Natural killer cell (primary cell): Measurements from ENCODE around the gene F2RL1. TPM values are rescaled to one million over a fixed set of nuclear protein-coding genes. Genes with fewer than 3 reads are reported as not detected.

Source experiments
- ATAC-seq, 3 donors: fragments of 150-1000 bp in 2 of 3; fragments of 200-7000 bp in 1 of 3; cut with Tn5 transposase; 1 replicate in 1 of 3; 2 replicates in 2 of 3; pipeline ENCODE4 v1.10.0; 2021; ENCODE audit warnings: mild to moderate bottlenecking in 2 of 3, moderate library complexity in 2 of 3
- DNase-seq, 2 donors: peaks; one replicate each; pipeline versions ENCODE4 v3.0.0 to v3.0.0-alpha.2; 2013 to 2021; ENCODE audit warnings: mixed read lengths in 1 of 2
- H3K27ac ChIP-seq: one replicate; pipeline ENCODE4 v1.5.1; 2013; ENCODE audit warnings: mild to moderate bottlenecking, low read length
- H3K27me3 ChIP-seq: one replicate; pipeline ENCODE4 v1.6.1; 2013; ENCODE audit warnings: low read length; ENCODE audit not compliant: control insufficient read depth, insufficient read depth
- H3K36me3 ChIP-seq: one replicate; pipeline ENCODE4 v1.6.1; 2013; ENCODE audit warnings: low read length; ENCODE audit not compliant: control insufficient read depth, insufficient read depth
- H3K4me1 ChIP-seq: one replicate; pipeline ENCODE4 v1.6.1; 2013; ENCODE audit warnings: low read length; ENCODE audit not compliant: control insufficient read depth, insufficient read depth
- H3K4me3 ChIP-seq: one replicate; pipeline ENCODE4 v1.5.1; 2013; ENCODE audit warnings: low read length
- H3K9me3 ChIP-seq: one replicate; pipeline ENCODE4 v1.6.1; 2013; ENCODE audit warnings: low read length; ENCODE audit not compliant: control insufficient read depth, insufficient read depth
- H3K27ac Mint-ChIP-seq, 2 donors: one replicate each; pipeline ENCODE4 v1.8.0; 2022; ENCODE audit warnings: mild to moderate bottlenecking in 2 of 2, mixed read lengths in 2 of 2, moderate library complexity in 1 of 2
- H3K27me3 Mint-ChIP-seq, 2 donors: one replicate each; pipeline ENCODE4 v1.8.0; 2022; ENCODE audit warnings: low read depth in 2 of 2, mixed read lengths in 2 of 2
- H3K36me3 Mint-ChIP-seq: one replicate; pipeline ENCODE4 v1.8.0; 2022; ENCODE audit warnings: mixed read lengths
- H3K4me1 Mint-ChIP-seq, 2 donors: one replicate each; pipeline ENCODE4 v1.8.0; 2022; ENCODE audit warnings: mixed read lengths in 2 of 2
- H3K4me3 Mint-ChIP-seq: one replicate; pipeline ENCODE4 v1.8.0; 2022; ENCODE audit warnings: mild to moderate bottlenecking, moderate library complexity, mixed read lengths
- H3K9me3 Mint-ChIP-seq, 2 donors: one replicate each; pipeline ENCODE4 v1.8.0; 2022; ENCODE audit warnings: mixed read lengths in 2 of 2
- WGBS: methylation state at CpG from one replicate; pipeline ENCODE4 v1.1.7; 2013; ENCODE audit warnings: missing lambda C conversion rate; ENCODE audit not compliant: insufficient coverage; 5-methylcytosine and 5-hydroxymethylcytosine counted together
- intact Hi-C: fragments of 100-400 bp; cut with micrococcal nuclease; formaldehyde crosslinking; loops from one replicate; pipeline ENCODE4 v1.14.2; 2022
- total RNA-seq, 4 donors: library from RNA; stranded (reverse); fragments of 120-200 nt in 1 of 4; gene quantifications; one replicate each; pipeline versions ENCODE4 v1.2.3 to v1.2.4, GENCODE V29; 2013 to 2022
- TF ChIP-seq, protein P1 (sequence below): fragments of 200-600 bp; IDR thresholded peaks from one replicate; pipeline ENCODE4 v1.8.0; 2022; ENCODE audit warnings: antibody characterized with exemption

The F2RL1 gene
- total RNA-seq, 3 donors from 2014 or later (not counting 1 experiment from before 2014, with no cell fraction given) = 0.29 to 0.35 TPM; not detected in 1

DNA sequence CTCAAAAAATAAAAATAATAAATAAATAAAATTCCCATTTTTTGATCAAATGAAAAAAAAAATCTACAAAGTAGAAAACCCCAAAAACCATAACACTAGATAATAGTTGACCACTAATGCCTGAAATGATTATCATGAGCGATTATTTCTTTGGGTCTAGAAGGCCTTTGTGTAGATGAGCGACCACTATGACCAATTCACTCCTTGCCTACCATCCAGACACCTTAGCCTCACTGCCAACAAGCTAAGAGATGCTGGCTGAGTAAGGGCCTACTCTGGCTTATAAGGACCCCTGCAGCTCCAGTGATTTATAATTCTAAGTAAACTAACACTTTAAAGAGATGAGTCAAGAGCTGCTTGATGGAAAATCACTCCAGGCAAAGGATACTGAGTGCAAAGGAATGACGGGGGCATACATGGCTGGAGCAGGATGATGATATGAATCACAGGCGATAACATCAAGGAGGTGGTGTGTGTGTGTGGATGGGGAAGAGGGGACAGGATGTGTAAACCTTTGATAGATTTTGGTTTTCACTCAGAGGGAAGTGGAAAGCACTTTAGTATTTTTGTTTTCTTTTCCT, 4.8 kb upstream of the F2RL1 start:
- no peak overlapping the region for H3K4me3 ChIP-seq
- H3K9me3 ChIP-seq = no peaks in the 10 kb centered on the region
- intact Hi-C loops = no loop called here
- Mint-ChIP-seq H3K4me1 (peaks cover 5 to 6% of the 10 kb centered on the region in 2 donors), H3K9me3 (no peaks in the 10 kb centered on the region), H3K4me3 (no peak overlapping the region), H3K36me3 (no peaks in the 10 kb centered on the region), H3K27ac (no peak overlapping the region), H3K27me3 (peaks cover 21 to 24% of the 10 kb centered on the region in 2 donors)
- TF ChIP-seq, protein P1, sequence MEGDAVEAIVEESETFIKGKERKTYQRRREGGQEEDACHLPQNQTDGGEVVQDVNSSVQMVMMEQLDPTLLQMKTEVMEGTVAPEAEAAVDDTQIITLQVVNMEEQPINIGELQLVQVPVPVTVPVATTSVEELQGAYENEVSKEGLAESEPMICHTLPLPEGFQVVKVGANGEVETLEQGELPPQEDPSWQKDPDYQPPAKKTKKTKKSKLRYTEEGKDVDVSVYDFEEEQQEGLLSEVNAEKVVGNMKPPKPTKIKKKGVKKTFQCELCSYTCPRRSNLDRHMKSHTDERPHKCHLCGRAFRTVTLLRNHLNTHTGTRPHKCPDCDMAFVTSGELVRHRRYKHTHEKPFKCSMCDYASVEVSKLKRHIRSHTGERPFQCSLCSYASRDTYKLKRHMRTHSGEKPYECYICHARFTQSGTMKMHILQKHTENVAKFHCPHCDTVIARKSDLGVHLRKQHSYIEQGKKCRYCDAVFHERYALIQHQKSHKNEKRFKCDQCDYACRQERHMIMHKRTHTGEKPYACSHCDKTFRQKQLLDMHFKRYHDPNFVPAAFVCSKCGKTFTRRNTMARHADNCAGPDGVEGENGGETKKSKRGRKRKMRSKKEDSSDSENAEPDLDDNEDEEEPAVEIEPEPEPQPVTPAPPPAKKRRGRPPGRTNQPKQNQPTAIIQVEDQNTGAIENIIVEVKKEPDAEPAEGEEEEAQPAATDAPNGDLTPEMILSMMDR = no peak
- no peak for DNase-seq
- WGBS = 88% methylated on average over 4 of the region's 4 CpGs
- H3K4me1 ChIP-seq = peaks cover 7% of the 10 kb centered on the region
- H3K36me3 ChIP-seq = no peaks in the 10 kb centered on the region
- no peak for ATAC-seq
- no peak overlapping the region for H3K27ac ChIP-seq
- peaks cover 9% of the 10 kb centered on the region for H3K27me3 ChIP-seq

DNA sequence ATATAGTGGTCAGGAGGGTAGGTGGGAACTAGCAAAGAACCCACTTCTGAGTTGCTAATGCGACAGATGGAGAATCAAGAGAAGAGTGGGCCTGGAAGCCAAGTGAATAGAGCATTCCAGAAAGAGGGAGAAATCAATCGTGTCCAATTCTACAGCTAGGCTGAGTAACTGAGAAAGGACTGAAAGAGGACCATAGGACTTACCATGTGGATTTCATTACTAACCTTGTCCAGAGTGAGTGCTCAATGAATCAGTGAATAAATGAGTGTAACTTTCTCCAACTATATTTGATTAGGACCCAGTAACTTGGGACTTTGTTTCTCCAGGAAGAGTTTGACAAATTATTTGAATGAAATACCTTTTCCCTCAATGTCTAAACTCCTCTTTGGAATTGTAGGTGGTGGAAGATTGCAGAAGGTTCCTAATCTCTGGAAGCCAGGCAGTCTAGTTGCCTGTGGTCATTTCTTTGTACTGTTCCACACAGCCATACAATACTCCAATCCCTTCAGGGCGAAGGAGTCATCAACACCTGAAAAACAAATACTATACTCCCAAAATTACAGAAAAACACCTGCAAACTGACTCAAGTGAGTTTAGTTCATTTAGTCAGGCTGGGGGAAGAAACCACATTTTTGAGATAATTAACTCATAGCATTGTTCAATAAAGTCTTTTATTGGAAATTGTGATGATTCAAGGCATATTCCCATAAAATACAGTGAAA, 2.6 kb upstream of the F2RL1 start:
- ATAC-seq (no peak), DNase-seq (no peak)
- no peak overlapping the region for H3K4me3 Mint-ChIP-seq
- H3K36me3 ChIP-seq = no peaks in the 10 kb centered on the region
- H3K27ac ChIP-seq = no peak overlapping the region
- intact Hi-C loops = no loop called here
- peaks cover 5 to 6% of the 10 kb centered on the region in 2 donors for H3K4me1 Mint-ChIP-seq
- no peaks in the 10 kb centered on the region for H3K9me3 Mint-ChIP-seq
- no peak overlapping the region for H3K4me3 ChIP-seq
- no peaks in the 10 kb centered on the region for H3K36me3 Mint-ChIP-seq
- TF ChIP-seq, protein P1 = no peak
- peaks cover 13% of the 10 kb centered on the region for H3K27me3 ChIP-seq
- no peak overlapping the region for H3K27ac Mint-ChIP-seq
- 92% methylated on average over 3 of the region's 3 CpGs for WGBS
- H3K27me3 Mint-ChIP-seq = peaks cover 33 to 38% of the 10 kb centered on the region in 2 donors
- H3K4me1 ChIP-seq = peaks cover 17% of the 10 kb centered on the region
- H3K9me3 ChIP-seq = no peaks in the 10 kb centered on the region

DNA sequence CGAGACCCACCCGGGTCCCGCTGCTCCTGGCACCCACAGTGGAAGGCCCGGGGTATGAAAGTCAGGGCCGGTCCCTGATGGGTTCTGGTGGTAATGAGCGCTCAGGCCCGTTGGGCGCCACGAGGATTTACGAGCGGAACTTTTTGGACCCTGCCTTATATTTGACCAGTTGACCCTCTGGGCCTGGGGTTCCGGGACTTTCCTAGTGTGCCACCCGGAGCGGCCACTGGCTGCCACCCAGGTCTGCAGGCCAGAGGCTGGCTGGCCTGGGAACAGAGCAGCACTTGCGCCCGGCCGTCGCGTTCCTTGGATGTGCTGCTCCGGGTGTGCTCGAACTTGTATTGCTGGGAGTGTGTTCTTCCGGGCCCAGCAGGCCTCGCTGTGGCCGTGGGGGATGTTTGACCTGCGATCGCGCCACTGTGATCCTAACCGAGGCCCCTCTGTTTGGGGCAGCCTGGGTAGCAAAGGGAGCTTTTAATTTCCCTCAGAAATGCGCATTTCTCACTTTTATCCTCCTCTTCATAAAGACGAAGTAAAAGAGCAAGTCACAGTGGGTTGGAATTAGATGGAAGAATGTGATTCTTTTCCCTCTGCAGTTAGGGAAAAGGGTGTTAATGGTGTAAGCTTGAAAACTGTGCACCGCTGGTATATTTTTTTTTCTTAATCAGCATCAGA, 1.2 kb downstream of the F2RL1 start:
- Mint-ChIP-seq H3K4me1 (peaks cover 5 to 6% of the 10 kb centered on the region in 2 donors), H3K4me3 (peak overlapping the region; percentile 84), H3K27ac (no peak overlapping the region), H3K27me3 (peaks cover 36 to 48% of the 10 kb centered on the region in 2 donors), H3K36me3 (no peaks in the 10 kb centered on the region), H3K9me3 (no peaks in the 10 kb centered on the region)
- H3K36me3 ChIP-seq = no peaks in the 10 kb centered on the region
- intact Hi-C loops = no loop called here
- WGBS = 16% methylated on average over 28 of the region's 31 CpGs
- TF ChIP-seq, protein P1 = no peak
- peaks cover 13% of the 10 kb centered on the region for H3K27me3 ChIP-seq
- no peak for ATAC-seq
- no peak overlapping the region for H3K27ac ChIP-seq
- H3K4me3 ChIP-seq = no peak overlapping the region
- no peaks in the 10 kb centered on the region for H3K9me3 ChIP-seq
- no peak for DNase-seq
- H3K4me1 ChIP-seq = peaks cover 17% of the 10 kb centered on the region
